GM19238 (cell line): ENCODE results near the gene ATPAF2.

Experiments
- DNase-seq: peaks from one replicate; pipeline ENCODE4 v3.0.0; 2011; ENCODE audit warnings: low spot score; ENCODE audit not compliant: insufficient read length

The ATPAF2 gene

DNA sequence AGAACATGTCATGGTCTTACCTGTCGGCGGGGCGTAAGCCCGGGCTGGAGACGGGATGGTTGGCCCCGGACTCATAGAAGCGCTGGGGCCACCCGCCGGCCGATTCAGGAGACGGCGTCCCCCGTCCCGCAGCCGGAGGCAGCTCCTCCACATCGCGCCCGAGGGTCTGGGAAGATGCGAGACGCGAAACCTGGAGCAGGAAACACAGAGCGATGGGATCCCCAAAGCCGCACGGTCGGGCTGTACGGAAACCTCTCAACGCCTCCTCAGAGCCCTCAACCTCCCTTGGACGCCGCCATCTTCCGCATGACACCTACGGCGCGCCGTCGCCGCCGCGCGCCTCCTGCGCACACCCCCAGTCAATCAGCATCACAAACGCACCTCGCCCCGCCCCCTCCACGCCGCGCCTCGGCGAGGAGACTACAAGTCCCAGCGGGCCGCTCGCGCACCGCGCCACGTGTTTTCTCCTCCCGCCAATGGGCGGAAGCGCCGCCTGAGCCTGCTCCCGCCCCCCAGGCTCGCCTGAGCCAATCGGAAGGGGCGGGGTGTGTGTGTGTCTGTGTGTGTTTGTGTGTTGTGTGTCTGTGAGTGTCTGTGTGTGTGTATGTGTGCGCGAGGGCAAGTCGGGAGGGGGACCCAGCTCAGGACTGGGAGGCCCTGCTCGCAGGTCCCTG lies at the start of gene ATPAF2, which contains the start of gene GID4:
Gene ATPAF2 (minus strand): TSS at position 308 of the 674 bp plus-strand sequence. CDS start 155 bp downstream, at position 153.
Gene GID4 (plus strand): TSS at position 548 of the 674 bp plus-strand sequence. CDS start 57 bp downstream, at position 605.
- peak; percentile 96 for DNase-seq

DNA sequence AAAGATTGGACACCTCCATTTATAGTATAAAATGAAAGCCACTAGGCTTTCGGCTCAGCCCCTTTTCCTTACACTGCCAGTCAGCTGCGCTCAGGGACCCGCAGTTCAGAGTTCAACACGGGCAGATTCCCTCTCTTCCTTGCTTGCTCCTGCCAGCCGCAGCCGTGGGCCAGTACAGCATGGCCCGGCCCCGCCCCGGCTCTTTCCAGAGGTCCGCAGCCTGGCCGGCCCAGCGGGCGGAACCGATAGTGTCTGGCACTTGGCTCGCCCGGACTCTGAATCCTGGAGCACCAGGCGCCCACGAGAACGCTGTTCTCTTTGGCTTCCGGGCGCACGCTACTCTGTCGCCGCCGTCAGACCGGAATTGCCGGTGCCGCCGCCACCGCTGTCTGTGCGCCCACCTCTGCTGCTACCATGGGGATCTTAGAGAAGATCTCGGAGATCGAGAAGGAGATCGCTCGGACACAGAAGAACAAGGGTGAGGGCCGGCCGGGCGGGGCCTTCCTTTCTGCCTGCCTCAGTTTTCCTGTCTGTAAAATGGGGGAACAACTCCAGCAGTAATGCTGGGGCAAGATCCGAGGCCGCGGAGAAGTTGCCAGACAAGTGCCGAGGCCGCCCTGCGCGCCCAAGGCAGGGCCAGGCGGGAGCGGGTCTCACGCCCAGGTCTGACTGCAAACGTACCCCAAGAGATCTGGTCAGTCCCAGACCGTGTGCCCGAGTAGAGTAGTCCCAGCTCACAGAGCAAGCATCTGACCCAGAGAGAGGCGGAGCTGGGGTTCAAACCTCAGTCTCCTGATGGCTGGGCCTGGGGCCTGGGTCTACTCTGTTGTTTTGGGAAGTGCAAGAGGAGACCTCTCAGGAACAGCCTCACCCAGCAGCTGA lies 48.9 kb upstream of the ATPAF2 start, which contains the start of gene DRG2:
Gene DRG2 (plus strand): TSS at position 339 of the 882 bp plus-strand sequence. CDS start 76 bp downstream, at position 415.
- DNase-seq, result peak; percentile 93

DNA sequence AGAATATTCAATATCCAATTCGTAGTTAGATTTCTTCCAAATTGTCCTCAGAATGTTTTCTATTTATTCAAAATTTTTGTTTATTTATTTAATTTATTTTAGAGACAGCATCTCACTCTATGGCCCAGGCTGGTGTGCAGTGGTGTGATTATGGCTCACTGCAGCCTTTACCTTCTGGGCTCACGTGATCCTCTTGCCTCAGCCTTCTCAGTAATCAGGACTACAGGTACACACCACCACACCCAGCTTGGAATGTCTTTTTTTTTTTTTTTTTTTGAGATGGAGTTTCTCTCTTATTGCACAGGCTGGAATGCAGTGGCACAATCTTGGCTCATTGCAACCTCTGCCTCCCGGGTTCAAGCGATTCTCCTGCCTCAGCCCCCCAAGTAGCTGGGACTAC lies 45.3 kb upstream of the ATPAF2 start:
- DNase-seq, result no peak

DNA sequence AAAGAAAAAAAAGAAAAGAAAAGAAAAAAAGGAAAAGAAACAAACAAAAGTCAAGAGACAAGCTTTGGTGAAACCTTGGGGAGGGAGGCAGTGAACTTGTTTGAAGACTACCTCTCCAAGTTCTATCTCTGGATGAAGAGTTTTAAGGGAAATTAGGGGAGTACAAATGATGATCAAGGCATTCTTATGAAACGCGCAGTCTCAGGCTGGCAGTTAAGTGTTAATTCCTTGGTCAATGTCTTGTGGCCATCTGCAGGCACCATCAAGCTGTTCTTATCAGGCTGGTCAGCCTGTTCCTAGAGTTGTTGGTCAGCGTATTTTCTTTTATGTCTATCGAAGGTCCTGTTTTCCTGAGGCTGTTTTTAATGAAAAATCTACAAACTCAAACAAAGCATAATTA lies 40.6 kb upstream of the ATPAF2 start:
- no peak for DNase-seq

DNA sequence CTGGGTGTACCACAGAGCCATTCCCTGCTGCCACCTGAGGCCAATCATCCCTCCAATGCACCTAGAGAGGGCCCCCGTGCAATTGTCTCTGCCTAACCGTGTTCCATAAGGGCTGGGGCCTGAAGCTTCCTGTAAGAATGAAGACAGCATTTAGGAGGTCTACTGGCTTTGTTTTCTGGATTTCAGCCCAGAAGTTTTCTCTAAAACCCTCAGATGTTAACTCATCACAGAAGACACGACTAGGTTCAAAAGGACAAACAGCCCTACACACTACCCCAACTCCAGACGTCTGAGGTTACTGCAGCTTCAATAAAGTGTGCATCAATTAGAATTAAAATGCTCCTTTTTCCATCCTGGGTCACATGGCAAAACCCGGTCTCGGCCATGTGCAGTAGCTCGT lies 38.0 kb upstream of the ATPAF2 start:
- DNase-seq, result no peak

DNA sequence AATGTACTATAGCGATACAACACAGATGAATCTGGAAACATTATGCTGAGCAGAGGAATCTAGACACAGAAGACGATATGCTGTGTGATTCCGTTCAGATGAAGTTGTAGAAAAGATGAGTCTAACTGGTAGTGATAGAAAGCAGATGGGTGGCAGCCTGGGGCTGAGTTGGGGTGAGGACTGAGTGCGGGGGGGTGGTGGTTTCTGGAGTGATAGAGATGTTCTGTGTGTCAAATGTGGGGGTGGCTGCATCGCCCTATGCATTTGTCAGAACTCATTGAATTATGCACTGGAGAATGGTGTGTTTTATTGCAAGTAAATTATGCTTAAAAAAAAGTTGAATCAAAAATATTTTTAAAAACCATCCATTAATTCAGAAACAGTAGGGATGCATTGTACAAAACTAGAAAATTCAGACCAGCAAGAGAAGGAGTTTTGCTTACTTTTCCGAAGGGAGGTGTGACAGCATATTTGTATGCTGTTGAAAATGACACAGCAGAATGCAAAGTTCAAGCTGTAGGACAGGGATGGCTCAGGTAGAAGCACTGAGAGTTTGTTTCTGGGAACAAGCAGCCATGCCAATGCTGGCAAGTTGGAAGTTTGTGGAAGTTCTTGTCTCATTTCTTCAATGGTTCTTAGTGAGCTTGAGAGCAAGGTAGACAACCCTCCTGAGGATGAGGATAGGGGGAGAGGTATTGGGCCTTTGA lies 35.8 kb upstream of the ATPAF2 start:
- DNase-seq, result no peak

DNA sequence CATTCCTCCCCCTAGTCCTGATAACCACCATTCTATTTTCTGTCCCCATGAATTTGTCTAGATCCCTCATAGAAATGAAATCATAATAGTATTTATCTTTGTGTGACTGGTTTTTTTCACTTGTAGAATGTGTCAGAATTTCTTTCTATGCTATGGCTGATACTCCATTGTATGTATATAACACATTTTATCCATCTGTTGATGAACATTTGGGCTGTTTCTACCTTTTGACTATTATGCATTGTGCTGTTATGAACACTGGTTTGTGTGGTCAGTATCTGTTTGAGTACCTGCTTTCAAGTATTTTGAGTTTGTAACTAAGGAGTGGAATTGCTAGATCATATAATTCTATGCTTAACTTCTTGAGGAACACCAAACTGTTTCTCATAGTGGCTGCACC lies 32.8 kb upstream of the ATPAF2 start:
- DNase-seq, result no peak

DNA sequence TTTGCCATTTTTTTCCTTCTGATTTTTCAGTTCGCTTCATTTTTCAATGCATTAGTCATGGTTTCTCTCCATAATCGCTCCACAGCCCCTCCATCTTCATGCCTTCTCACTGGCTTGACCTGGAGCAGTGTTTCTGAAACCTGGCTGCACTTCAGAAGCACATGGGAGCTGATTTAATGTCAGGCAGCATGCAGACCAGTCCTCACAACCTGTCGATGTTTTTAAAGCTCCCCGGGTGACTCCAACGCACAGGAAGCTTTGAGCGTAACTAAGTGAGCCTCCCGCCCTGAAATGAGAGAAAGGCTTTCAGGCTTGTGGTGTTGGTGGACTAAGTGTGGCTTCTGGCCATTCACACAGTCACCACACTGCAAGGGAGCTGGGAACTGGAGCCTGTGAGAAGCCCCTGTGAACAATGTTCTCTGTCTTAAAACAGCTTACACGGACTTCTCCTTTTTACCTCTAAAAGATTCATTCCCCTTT lies 31.9 kb upstream of the ATPAF2 start:
- DNase-seq, result no peak

DNA sequence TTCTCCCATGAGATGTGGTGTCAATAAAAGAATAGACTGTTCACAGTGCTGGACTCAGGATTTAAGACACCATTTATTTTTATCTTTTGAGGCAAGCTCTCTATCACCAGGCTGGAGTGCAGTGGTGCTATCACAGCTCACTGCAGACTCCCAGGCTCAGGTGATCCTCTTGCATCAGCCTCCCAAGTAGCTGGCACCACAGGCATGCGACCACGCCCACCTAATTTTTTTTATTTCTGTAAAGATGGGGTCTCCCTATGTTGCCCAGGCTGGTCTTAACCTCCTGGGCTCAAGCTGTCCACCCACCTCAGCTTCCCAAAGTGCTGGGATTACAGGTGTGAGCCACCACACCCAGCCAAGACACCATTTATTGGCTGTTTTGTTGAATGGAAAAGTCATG lies 30.1 kb upstream of the ATPAF2 start:
- DNase-seq, result no peak

DNA sequence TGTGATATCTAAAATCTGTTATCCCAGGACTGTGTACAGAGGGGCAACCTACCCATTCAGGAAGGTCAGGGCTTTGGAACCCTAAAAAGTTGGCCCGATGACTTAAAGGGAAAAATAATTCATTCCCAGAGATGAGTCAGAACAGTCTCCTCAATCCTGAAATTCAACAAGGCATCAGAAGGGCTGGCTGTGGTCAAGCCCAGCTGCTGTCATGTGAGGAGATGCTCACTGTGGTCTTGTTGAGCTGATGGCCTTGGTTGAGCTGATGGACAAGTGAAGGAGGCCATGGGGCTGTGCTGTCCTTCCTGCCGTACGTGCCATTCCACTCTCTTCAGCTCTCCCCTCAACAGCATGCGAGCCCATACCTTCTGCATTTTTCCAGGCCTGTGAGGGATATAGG lies 27.9 kb upstream of the ATPAF2 start:
- no peak for DNase-seq

DNA sequence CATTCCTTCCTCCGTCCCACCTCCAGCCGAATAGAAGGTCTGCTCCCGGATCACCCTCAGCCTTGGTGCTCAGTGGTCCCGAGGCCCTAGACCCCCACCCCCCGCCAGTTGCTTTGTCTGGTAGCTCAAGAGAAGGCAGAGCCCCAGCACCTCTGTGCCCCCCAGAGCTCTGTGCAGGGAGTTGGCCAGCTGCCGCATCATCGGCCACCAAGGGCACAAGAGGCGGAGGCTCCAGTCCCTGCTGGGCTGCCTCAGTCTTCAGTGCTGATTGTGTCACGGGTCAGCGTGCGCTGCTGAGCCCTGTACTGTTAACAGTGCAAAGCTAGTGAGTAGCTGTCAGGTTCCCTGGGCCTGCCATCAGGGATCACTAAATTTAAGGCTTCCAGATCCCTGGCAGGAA lies 26.6 kb upstream of the ATPAF2 start:
- no peak for DNase-seq

DNA sequence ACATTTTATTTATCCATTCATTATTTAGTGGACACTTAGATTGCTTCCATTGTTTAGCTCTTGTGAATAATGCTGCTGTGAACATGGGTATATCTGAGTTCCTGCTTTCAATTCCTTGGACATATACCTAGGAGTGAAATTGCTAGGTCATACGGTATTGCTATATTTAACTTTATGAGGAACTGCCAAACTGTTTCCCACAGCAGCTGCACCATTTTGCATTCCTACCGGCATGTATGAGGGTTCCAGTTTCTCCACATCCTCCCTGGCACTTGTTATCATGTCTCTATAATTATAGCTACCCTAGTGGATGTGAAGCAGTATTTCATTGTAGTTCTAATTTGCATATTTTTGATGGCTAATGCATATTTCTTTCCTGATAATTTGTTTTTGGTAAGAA lies 25.1 kb upstream of the ATPAF2 start:
- DNase-seq, result no peak

DNA sequence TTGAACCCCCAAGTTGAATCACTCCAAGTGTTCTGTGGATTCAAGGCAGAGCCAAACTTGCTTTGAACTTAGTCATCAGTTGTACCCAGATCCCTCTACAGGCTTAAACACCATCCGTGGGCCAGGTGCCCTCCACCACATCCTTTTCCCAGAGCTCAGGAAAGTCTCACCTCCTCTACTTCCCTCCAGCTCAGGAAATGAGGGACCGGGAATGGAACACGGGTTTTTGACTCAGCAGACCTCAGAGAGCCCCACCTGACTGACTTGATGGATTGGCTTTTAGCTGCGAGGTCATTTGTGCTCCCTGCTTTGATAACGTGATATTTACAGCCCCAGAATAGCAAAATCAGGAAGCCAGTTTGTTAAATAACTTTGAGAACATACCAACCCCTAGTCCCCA lies 20.3 kb upstream of the ATPAF2 start:
- no peak for DNase-seq

DNA sequence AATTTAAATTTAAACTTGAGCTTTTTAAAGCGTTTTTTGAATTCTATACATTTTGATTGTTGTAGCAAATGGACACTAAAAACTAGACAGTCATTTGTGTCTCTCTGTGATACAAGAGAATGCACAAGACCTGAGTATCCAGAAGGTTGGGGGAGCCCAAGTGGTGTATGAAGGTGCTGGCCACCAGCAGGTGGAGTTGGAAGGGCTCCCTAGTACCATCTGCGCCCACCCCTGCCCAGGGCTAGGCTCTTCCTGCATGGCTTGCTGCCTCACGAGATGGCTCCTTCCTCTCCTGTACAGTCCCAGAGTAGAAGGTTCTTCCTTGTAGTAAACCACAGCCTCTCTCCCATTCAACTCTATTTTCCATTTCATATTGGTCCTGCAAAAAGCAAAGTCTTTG lies 17.2 kb upstream of the ATPAF2 start:
- no peak for DNase-seq

DNA sequence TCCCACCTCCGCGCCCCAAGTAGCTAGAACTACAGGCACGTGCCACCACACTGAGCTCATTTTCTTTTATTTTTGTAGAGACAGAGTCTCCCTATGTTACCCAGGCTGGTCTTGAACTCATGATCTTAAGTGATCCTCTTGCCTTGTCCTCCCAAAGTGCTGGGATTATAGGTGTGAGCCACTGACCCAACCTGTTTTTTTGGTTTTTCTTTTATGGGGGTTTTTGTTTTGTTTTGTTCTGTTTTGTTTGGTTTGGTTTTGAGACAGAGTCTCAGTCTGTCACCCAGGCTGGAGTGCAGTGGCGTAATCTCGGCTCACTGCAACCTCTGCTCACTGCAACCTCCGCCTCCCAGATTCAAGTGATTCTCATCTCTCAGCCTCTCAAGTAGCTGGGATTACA lies 16.6 kb upstream of the ATPAF2 start:
- no peak for DNase-seq

DNA sequence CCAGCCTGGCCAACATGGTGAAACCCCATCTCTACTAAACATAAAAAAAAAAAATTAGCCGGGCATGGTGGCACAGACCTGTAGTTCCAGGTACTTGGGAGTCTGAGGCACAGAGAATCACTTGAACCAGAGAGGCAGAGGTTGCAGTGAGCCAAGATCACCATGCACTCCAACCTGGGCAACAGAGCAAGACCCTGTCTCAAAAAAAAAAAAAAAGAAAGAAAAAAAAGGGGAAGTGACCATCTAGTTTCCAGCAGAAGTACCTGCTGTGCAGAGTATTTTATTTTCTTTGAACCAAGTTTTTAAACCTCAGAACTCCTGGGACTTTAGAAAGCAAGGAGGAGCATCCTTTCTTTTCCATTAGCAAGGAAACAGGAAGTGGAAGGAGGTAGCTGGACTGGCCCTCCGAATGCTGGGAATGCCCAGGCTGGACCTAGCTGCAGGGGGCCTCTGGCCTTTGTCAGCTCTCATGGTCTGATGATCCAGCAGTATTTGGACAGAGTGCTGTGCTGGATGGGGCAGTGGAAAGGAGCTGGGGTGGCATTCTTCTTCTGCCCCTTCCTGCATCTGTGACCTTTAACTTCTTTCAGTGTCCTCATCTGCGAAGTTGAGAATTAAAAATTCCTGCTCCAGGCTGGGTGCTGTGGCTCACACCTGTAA lies 6.9 kb upstream of the ATPAF2 start:
- DNase-seq, result no peak

DNA sequence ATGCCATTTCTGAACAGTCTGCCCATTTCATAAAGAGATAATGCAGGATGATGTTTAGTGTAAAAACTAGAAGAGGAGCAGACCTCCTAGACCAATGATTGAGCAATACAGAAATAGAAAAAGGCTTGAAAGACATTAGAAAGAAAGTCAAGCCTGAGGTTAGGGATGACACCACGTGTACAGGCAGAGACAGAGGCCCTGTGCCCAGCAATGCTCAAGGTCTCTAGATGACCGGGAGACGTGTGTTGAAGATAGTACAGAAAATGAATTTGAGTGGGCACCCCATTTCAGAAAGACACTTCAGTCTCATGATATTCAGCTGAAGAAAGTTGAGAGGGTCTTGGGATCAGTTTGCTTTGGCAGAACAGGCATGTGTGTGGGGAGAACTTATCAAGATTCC lies 5.6 kb upstream of the ATPAF2 start:
- no peak for DNase-seq

DNA sequence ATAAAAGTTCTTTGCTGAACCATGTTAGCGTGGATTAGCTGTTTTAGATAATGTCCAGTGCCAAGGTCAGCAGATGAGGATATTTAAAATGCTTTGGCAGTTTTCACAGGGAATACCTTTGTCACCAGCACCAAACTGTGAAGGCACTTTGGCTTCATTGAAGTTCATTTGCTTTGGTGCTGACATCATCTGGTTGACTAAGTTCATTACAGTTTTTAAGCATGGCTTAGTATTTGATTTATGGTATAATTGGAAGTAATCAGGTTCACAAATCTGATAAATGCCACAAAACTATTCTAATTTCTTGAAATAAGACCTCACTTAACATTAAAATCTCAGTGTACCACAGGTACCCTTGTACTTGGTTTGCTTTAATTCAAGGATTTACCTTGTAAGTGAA lies 4.5 kb upstream of the ATPAF2 start:
- DNase-seq, result no peak

DNA sequence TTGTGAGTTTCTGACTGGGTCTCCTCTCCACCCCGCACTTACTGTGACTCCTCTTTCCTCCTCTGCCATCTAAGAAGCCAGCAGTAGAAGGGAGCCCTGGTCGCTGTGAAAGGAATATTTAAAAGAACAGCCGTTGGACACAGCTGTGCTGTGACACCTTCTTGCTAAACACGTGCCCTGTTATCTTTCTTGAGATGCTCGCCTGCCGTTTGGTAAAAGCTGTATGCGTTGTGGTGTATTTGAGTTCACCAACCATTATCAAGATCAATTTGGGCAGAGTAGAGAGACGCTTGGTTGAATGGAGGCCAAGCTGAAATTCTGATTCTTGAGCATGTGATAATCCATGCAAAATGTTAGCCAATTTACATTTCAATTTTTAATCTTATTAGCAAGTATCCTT lies 4.0 kb upstream of the ATPAF2 start:
- no peak for DNase-seq

DNA sequence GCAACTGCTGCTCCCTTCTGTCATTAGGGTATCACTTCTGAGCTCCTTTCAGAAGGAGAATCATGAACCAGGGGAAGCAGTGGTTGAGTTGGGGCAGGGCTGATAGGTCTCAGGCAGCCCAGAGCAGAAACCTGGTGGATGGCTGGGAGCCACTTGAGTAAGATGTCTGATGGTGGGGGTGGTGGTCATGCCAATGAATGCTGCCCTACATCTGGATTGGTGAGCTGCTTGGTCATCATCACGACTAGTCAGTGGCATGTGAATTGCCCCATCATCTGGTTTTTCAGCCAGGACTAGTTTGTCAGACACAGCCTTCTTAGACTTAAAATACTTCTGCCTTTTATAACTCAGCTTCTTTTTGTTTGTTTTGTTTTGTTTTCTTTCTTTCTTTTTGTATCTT lies 2.8 kb upstream of the ATPAF2 start:
- DNase-seq, result no peak

DNA sequence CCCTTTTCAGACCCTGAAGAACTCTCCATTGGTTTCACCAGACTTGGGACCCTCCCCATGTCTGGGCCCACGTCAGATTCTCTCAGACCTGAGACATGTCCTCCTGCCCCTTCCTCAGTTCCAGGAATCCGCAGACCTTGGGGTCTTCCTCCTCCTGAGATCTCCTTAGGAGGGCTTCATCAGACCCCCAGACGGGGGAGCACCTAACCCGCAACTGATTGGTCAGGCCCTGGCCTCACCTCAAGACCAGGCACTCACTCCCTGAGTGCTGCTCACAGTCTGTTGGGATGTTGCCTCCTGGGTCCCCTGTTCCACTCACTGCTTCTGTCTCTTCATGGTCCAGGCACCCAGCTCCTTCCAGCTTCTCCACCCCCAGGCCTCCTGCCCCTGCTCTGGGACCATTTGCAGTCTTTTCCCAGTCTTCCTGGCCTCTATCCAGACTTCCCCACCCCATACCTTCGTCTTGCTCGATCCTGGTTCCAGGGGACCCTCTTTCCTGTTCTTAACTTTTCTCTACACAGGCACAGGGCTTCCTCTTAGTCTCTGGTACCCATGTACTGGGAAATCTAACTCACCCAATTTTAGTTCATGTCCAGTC lies 1.4 kb upstream of the ATPAF2 start:
- no peak for DNase-seq
